ENCODE data around the gene NUP85. TPM values are rescaled to one million over a fixed set of nuclear protein-coding genes. Genes with fewer than 3 reads are reported as not detected.

NUP85 gene
- total RNA-seq, 1 donor from 2014 or later, result 44.3 TPM

GRCh38 chr17:75285123-75285522, 79.6 kb downstream of the NUP85 start:
- no peak overlapping the region for H3K4me2 ChIP-seq (ENCODE audit: low read length)
- H3K36me3 ChIP-seq (ENCODE audit: insufficient read depth, low read length), result no peaks in the 10 kb centered on the region
- DNase-seq (ENCODE audit: low read depth) (no peak), FAIRE-seq (no peak)
- no peak overlapping the region for H3K27ac ChIP-seq (ENCODE audit: low read depth, low read length)
- H3K36me3 Mint-ChIP-seq (ENCODE audit: low read depth, unreplicated experiment), result peaks cover 3% of the 10 kb centered on the region
- no peaks in the 10 kb centered on the region for H4K20me1 ChIP-seq (ENCODE audit: insufficient read depth, low read length)
- peaks cover 3% of the 10 kb centered on the region for H3K79me2 ChIP-seq (ENCODE audit: insufficient read depth, low read length)
- no peak overlapping the region for H3K4me3 ChIP-seq (ENCODE audit: insufficient read depth, low read depth, low read length)
- no peak overlapping the region for H3K27ac Mint-ChIP-seq (ENCODE audit: unreplicated experiment)
- H3K27me3 ChIP-seq (ENCODE audit: insufficient read depth, low read length), result no peaks in the 10 kb centered on the region
- H3K27me3 Mint-ChIP-seq (ENCODE audit: low read depth, unreplicated experiment), result no peaks in the 10 kb centered on the region
- peaks cover 3% of the 10 kb centered on the region for H3K4me1 ChIP-seq (ENCODE audit: insufficient read depth, low read length)
- no peaks in the 10 kb centered on the region for H3K9me3 ChIP-seq (ENCODE audit: insufficient read depth, low read depth, low read length)
- no peak for TF ChIP-seq CTCF (IDR thresholded peaks at IDR 0.05; ENCODE audit: insufficient read depth, low read depth, low read length)
- no peak for TF ChIP-seq EZH2 (IDR thresholded peaks at IDR 0.05; ENCODE audit: insufficient read depth, low read length)
- H3K4me3 Mint-ChIP-seq (ENCODE audit: unreplicated experiment), result no peak overlapping the region
- H3K9me3 Mint-ChIP-seq (ENCODE audit: unreplicated experiment), result no peaks in the 10 kb centered on the region
- no peak overlapping the region for H3K9ac ChIP-seq (ENCODE audit: low read length)
- no peak overlapping the region for H2AFZ ChIP-seq (ENCODE audit: low read depth, low read length)
- peaks cover 4% of the 10 kb centered on the region for H3K4me1 Mint-ChIP-seq (ENCODE audit: low read depth, unreplicated experiment)

Other genes with a start within 250 kb of the NUP85 start
- gene HID1, start 232.9 kb upstream of the NUP85 start, total RNA-seq, result 2.5 and 2.6 TPM in 2 replicates
- 59.1 and 62.9 TPM in 2 replicates for gene CDR2L, start 218.0 kb upstream of the NUP85 start, total RNA-seq
- 23.8 and 24.4 TPM in 2 replicates for gene MRPL58, start 193.0 kb upstream of the NUP85 start, total RNA-seq
- 238 and 239 TPM in 2 replicates for gene ATP5PD, start 158.7 kb upstream of the NUP85 start, total RNA-seq
- 17.1 and 18.6 TPM in 2 replicates for gene KCTD2, start 158.5 kb upstream of the NUP85 start, total RNA-seq
- 7.1 and 10.6 TPM in 2 replicates for gene SLC16A5, start 117.7 kb upstream of the NUP85 start, total RNA-seq
- gene ARMC7, start 95.7 kb upstream of the NUP85 start, total RNA-seq, result 11.5 and 11.9 TPM in 2 replicates
- gene NT5C, start 73.9 kb upstream of the NUP85 start, total RNA-seq, result 23.7 and 29.5 TPM in 2 replicates
- 232 and 282 TPM in 2 replicates for gene JPT1, start 51.2 kb upstream of the NUP85 start, total RNA-seq
- 413 and 449 TPM in 2 replicates for gene SUMO2, start 22.7 kb upstream of the NUP85 start, total RNA-seq
- gene GGA3, start 55.9 kb downstream of the NUP85 start, total RNA-seq, result 25.3 and 28.5 TPM in 2 replicates
- 50.0 and 55.0 TPM in 2 replicates for gene MRPS7, start 56.2 kb downstream of the NUP85 start, total RNA-seq
- gene MIF4GD, start 65.6 kb downstream of the NUP85 start, total RNA-seq, result 3.9 and 5.0 TPM in 2 replicates
- 8.8 and 12.8 TPM in 2 replicates for gene SLC25A19, start 83.8 kb downstream of the NUP85 start, total RNA-seq
- gene GRB2, start 200.0 kb downstream of the NUP85 start, total RNA-seq, result 152 and 168 TPM in 2 replicates